HG03039 (cell line): Measurements from ENCODE around the gene PLEKHA4.
"Not testable (repeated sequence)": the region's sequence is repeated elsewhere in the genome, so short reads cannot be mapped to it uniquely, and the experiment has no call there.

Source experiments
- ATAC-seq: cut with Tn5 transposase; IDR thresholded peaks from one replicate; pipeline ENCODE4 v1.9.1; 2021; ENCODE audit warnings: mild to moderate bottlenecking, moderate library complexity; ENCODE audit not compliant: unreplicated experiment

PLEKHA4 gene

DNA sequence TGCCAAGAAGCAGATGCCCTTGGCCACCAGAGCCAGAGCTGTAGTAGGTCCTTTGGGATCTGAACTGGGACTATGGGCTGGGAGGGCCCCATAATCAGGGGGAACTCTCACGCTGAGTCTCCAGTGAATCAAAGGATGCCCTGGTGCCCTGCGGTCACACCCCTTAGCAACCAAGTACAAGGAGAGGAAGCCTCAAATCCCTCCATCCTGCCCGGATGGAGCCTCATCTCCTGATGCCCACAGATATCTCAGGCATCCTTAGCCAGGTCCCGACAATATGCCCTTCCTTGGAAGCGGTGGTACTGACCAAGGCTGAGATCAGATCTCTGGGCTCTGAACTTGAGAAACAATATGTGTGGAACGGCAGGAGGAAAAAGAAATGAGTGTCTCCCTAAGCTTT is 1.7 kb downstream of the PLEKHA4 start:
- ATAC-seq: no peak

GRCh38 chr19:48862827-48863226 is 5.6 kb downstream of the PLEKHA4 start:
- no peak for ATAC-seq

GRCh38 chr19:48861313-48861712 is 7.1 kb downstream of the PLEKHA4 start:
- ATAC-seq: no peak

DNA sequence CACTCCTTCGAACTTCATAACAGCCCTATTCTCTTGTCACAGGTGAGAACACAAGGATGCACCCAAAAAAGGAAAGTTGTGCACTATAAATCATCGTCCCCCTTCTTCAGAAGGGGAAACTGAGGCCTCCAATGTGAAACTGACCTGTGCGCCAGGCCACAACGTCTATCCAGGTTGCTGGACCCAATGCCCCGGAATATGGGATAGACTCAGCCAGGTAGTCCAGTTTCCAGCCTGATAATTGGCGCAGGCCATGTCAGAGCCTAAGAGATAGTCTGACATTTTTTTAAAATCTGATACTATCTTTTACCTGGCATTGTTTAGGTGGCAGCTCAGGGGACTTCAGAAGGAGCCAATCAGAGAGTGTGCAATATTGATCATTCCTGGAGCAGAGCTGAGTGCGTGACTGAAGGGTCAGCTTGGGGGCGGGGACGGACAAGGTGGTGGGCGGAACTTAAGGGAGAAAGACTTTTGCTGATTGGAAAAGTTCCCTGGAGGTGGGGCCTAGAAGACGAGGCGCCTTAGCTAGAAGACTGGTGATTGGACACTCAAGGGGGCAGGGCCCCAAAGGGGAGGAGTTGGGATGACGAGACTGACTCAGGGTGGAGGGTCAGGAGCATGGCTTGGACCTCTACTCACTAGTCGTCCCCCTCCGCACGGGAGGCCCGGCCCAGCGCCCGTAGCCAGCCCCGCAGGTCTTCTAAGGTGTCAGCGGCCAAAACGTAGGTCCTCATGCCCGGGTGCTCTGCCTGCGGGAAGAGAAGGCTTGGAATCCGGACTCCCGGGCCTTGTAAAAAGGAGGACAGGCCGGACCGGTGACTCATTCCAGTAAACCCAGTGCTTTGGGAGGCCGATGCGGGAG is 8.5 kb downstream of the PLEKHA4 start:
- no peak for ATAC-seq

DNA sequence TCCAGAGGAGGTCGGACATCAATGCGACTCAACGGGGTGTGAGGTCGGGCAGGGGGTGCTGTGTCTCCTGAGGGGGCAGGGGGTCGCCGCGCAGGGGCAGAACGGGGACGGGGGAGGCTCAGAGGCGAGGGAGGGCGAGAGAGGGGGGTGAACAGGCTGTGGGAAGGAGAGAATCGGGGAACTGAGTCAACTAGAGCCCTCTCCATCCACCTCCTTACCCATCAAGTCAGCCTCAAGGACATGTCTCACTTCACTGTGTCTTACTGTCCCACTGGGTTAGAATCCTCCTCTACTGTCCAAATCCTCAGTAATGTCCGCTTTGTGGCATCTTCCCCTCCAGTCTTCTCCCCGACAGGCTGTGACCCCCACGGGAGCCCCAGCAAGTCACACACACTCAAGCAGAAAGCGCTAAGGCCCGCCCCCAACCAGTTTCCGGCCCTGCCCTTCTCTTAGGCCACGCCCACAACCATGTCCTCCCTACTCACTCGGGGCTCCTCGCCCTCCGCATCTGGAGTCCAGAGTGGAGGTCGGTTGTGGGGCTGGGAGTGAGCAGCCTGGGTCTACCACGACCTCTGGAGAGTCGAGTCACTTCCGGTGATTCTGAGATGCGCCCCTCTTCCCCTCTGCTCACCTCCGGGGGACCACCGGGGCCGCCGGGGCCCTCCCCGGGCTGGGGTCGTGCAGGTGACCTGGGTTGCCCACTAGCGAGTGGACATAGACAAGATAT is 9.3 kb downstream of the PLEKHA4 start:
- no peak for ATAC-seq

DNA sequence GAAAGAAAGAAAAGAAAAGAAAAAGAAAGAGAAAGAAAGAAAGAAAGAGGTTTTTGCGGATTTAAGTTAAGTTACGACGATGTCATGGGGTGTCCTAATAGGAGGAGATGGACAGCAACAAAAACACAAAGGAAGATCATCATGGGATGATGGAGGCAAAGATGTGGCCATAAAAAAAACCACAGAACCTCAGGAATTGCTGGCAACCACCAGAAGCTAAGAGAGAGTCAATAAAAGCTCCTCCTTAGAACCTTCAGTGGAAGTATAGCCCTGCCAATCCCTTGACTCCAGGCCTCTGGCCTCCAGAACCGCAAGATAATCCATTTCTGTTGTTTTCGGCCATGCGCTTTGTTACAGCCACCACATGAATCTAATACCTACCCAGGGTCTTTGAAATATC is 11.5 kb downstream of the PLEKHA4 start:
- ATAC-seq: no peak

DNA sequence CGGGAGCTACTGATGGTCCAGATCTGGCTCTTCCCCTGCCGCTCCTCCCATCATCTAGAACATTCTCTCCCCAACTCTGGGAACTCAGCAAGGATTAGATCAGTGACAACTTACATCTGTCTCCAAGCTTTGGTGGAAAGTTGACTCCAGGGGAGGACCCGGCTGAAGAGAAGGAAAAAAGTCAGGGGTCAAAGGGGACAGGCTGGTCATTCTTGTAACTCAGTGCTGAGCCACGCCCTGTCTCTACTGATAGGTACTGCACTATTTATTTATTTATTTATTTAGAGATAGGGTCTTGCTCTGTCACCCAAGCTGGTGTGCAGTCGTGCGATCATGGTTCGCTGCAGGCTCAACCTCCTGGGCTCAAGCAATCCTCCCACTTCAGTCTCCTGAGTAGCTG is 14.3 kb downstream of the PLEKHA4 start:
- no peak for ATAC-seq

GRCh38 chr19:48853483-48853882 is 14.9 kb downstream of the PLEKHA4 start:
- ATAC-seq: no peak

DNA sequence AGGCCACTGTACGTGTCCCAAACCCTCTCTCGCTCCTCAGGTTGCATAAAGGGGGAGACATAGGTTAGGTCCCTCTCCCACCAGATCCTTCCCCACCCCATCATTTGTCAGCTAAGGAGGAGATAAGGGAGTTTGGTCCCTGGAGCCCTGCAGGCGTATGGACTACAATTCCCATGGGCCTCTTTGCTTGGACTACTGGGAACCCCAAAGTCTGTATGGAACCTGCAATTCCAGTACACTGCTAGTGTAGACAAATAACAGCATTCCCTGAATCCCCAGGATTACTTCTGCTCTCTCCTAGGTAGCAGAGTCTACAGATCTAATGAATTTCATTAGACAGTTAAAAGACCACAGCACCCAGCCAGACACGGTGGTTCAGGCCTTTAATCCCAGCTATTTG is 16.1 kb downstream of the PLEKHA4 start:
- ATAC-seq: no peak

- ATAC-seq: not testable (repeated sequence)
Observed at GRCh38 chr19:48846659-48847058, 21.8 kb downstream of the PLEKHA4 start.

- ATAC-seq: no peak
Observed at GRCh38 chr19:48845384-48845783, 23.0 kb downstream of the PLEKHA4 start.

DNA sequence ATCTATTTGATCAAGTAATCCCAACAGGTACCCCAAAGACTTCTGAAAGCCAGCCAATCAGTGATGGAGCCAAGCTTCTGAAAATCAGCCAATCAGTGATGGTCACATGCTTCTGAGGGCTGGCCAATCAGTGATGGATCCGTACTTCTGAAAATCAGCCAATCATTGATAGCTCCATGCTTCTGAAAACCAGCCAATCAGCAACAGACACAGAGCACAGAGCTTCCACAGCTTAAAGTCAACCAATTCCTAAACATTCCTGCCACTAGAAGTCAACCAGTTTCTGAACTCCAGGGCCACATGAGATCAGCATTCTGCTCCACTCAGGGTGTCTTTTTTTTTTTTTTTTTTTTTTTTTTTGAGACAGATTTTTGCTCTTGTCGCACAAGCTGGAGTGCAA is 23.9 kb downstream of the PLEKHA4 start:
- no peak for ATAC-seq

DNA sequence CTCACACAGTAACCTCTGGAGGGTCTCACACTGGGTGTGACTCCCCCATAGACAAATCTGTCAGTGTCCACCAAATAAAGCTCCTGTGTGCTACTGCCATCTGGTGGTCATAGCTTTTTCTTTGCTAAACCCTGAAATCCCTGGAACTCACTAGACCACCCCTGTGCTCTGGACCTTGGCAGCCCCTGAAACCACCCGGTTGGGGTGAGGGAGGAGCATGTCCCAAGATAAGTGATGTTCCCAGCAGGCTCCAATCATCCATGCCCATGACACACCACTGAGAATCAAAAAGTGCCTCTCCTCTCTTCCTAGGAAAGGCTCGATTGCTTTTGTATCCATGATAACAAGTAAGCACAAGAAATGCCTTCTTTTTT is 25.6 kb downstream of the PLEKHA4 start:
- no peak for ATAC-seq

- no peak for ATAC-seq
Observed at GRCh38 chr19:48841571-48841970, 26.8 kb downstream of the PLEKHA4 start.

DNA sequence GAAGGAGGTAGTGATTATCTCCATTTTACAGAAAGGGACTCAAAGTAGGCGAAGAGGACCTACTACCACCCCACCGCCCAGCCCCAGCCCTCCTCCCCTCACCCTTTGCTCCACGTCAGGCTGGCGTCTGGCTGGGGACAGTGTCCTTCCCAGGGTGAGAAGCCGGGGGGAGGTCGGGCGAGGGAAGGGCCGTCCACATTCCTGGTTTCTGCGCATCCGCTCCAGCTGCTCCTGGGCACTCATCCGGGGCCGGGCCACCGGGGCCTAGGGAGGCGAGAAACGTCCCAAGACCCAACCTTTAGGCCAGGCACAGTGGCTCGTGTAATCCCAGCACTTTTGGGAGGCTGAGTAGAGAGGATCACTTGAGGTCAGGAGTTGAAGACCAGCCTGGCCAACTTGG is 27.4 kb downstream of the PLEKHA4 start:
- no peak for ATAC-seq

- ATAC-seq: no peak
Observed at GRCh38 chr19:48837687-48838086, 30.7 kb downstream of the PLEKHA4 start.

- no peak for ATAC-seq
Observed at GRCh38 chr19:48837051-48837524, 31.3 kb downstream of the PLEKHA4 start.

GRCh38 chr19:48836089-48837017 is 32.1 kb downstream of the PLEKHA4 start, which contains the start of gene HSD17B14:
Gene HSD17B14, minus strand, starts transcription at chr19:48836491. Its CDS starts 80 bp downstream, at chr19:48836411.
- ATAC-seq: no peak

GRCh38 chr19:48835734-48836088 is 32.7 kb downstream of the PLEKHA4 start:
- ATAC-seq: peak; percentile 58

DNA sequence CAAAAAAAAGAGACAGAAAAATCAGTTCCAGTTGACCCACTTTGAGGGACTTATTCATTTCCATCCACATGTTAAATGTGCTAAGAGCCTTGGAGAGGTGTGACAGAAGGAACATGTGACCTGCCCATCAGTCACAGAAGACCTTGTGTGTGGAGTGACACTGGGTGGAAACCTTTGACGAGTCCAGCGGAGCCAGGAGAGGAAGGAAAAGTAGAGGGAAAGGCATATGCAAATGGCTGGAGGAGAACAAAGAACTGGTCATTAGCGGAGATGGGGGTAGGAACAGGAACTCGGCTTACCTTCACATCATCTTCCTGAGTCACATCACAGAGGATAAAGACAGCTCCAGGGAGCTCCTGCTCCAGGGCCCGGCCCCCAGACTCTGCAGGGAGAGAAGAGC is 34.4 kb downstream of the PLEKHA4 start:
- no peak for ATAC-seq

DNA sequence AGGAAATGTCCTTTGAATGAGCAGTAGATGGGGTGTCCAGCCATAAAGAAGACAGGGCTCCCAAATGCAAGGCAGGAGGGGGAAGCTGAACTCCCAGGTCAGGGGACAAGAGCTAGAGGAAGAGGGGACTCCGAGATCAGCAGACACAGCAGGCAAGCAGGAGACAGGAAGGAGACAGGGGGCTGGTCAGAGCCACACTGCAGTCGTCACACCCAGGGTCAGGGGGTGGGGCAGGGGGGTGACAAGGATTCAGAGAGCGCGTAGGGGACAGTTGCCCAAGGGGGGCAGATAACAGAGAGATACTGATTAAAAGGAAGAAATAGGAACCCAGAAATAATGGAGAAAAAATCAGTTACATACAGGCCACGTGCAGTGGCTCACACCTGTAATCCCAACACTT is 35.4 kb downstream of the PLEKHA4 start:
- ATAC-seq: no peak
